ENCODE measurements around the gene EGFL8.

GRCh38 chr6:32146687-32147086 lies 17.7 kb upstream of the EGFL8 start:
- TF ChIP-seq CTCF (IDR thresholded peaks at IDR 0.05) (no peak), POLR2A (IDR thresholded peaks at IDR 0.05) (no peak)

Measured in Peyer's patch (tissue), 4 donors.